GM04503 (cell line): ENCODE data around the gene PRX.
"Not testable (repeated sequence)": the region's sequence is repeated elsewhere in the genome, so short reads cannot be mapped to it uniquely, and the experiment has no call there.

Experiments used
- DNase-seq: peaks from one replicate; pipeline ENCODE4 v3.0.0-alpha.2; 2012; ENCODE audit warnings: low read depth

Gene PRX

GRCh38 chr19:40390084-40390742, 23.0 kb downstream of the PRX start, which contains the start of gene HIPK4:
TSS of gene HIPK4 (minus strand) at chr19:40390181. CDS start at chr19:40389902, 279 bp downstream.
- no peak for DNase-seq

GRCh38 chr19:40389404-40390083, 23.6 kb downstream of the PRX start:
- DNase-seq: no peak

- no peak for DNase-seq
Measured at GRCh38 chr19:40388481-40388880, 24.7 kb downstream of the PRX start.

- no peak for DNase-seq
Measured at GRCh38 chr19:40387155-40387554, 26.0 kb downstream of the PRX start.

- DNase-seq: no peak
Measured at GRCh38 chr19:40383668-40384248, 29.4 kb downstream of the PRX start.

GRCh38 chr19:40381321-40381720, 31.9 kb downstream of the PRX start:
- no peak for DNase-seq

- no peak for DNase-seq
Measured at GRCh38 chr19:40380199-40381037, 32.8 kb downstream of the PRX start.

- no peak for DNase-seq
Measured at GRCh38 chr19:40379446-40380198, 33.6 kb downstream of the PRX start.

- no peak for DNase-seq
Measured at GRCh38 chr19:40378509-40378908, 34.7 kb downstream of the PRX start.

- no peak for DNase-seq
Measured at GRCh38 chr19:40377876-40378385, 35.2 kb downstream of the PRX start.

GRCh38 chr19:40376286-40376862, 36.8 kb downstream of the PRX start:
- DNase-seq: no peak

- no peak for DNase-seq
Measured at GRCh38 chr19:40374084-40374483, 39.1 kb downstream of the PRX start.

- DNase-seq: no peak
Measured at GRCh38 chr19:40371802-40372122, 41.4 kb downstream of the PRX start.

- DNase-seq: no peak
Measured at GRCh38 chr19:40370997-40371801, 42.0 kb downstream of the PRX start.

GRCh38 chr19:40370253-40370652, 42.9 kb downstream of the PRX start:
- DNase-seq: not testable (repeated sequence)

GRCh38 chr19:40369797-40370196, 43.4 kb downstream of the PRX start:
- no peak for DNase-seq

- no peak for DNase-seq
Measured at GRCh38 chr19:40367577-40368434, 45.4 kb downstream of the PRX start.

- no peak for DNase-seq
Measured at GRCh38 chr19:40366697-40367561, 46.2 kb downstream of the PRX start.
